ENCODE data around the gene OR10J5. TPM values are rescaled to one million over a fixed set of nuclear protein-coding genes. Genes with fewer than 3 reads are reported as not detected.
"Not testable (repeated sequence)": the region's sequence is repeated elsewhere in the genome, so short reads cannot be mapped to it uniquely, and the experiment has no call there.

The OR10J5 gene
- total RNA-seq, 1 donor from 2014 or later, result not detected

DNA sequence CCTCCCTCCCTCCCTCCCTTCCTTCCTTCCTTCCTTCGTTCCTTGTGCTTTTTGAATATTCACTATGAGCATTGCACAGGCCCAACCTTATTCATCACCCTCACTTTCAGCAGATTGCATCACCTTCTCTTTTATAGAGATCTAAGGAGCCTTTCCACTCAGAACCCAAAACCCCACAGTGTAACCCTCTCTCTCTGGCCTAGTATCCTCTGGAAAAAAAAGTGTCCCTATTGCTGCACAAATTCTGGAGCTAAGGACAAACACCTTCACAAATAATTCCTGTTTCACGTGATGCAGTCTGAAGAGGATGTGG, 25.6 kb downstream of the OR10J5 start:
- Mint-ChIP-seq H3K4me3 (no peak overlapping the region), H3K27ac (no peak overlapping the region), H3K36me3 (ENCODE audit: low read depth) (no peaks in the 10 kb centered on the region), H3K9me3 (peaks cover 10% of the 10 kb centered on the region), H3K4me1 (ENCODE audit: low read depth) (no peaks in the 10 kb centered on the region), H3K27me3 (ENCODE audit: insufficient read depth) (peaks cover 2% of the 10 kb centered on the region)
- no peak for DNase-seq (ENCODE audit: low spot score)
- intact Hi-C loops (cut with micrococcal nuclease), result no loop called here

DNA sequence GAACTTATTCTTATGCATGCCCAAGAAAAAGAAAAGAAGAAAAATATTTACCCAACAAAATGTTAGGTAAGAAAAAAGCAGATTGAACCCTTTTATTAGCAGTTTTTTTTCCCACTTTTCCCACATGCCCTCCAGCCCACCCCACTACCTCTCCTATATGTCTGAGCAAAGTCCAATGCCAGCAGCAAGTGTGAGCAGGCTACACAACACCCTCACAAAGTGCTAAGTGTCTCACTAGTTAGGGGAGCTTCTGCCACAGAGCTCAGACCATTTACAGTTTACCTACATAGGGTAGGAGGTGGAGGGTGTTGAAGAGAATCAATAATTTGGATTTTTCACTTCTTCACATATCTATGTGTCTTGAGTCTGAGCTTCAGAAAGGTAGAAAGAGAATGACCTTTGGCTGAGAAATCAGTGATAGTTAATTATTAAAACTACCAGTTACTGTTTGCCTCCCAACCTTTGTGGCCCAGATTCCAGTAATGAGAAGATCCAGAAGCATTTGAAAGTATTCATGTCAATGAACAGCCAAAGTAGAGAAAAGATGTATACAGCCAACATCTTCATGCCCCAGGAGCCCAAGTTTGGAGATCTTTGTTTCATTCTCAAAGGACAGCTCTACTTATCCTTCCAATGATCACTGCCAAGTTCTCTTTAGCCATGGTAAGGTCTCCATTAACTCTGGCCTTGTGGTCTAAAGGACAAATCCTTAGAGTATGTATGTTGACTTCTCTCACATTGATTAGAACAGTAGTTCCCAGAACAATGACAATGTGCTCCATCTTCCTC, 26.2 kb downstream of the OR10J5 start:
- H3K9me3 Mint-ChIP-seq, result peaks cover 10% of the 10 kb centered on the region
- no peak for DNase-seq (ENCODE audit: low spot score)
- H3K4me3 Mint-ChIP-seq, result no peak overlapping the region
- no peaks in the 10 kb centered on the region for H3K4me1 Mint-ChIP-seq (ENCODE audit: low read depth)
- H3K36me3 Mint-ChIP-seq (ENCODE audit: low read depth), result no peaks in the 10 kb centered on the region
- no peak overlapping the region for H3K27ac Mint-ChIP-seq
- peaks cover 2% of the 10 kb centered on the region for H3K27me3 Mint-ChIP-seq (ENCODE audit: insufficient read depth)
- intact Hi-C loops (cut with micrococcal nuclease), result no loop called here

DNA sequence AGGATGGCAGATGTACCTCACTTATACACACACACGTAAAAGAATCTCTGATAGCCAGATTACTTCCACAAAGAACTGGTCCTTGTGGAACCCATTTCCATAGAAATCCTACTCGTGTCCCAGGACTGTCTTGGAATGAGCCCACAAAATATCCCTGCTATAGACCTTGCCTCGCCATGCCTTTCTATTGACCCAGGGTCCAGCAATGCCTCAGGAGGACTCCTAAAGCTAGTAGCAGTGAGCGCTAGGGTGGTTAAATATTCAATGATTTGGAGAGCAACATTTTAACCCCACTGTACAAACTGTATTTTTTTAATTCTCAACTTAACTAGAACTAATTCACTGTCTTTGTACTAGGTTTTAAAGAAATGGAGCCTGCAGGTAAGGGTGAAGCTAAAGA, 26.9 kb downstream of the OR10J5 start:
- Mint-ChIP-seq H3K27ac (no peak overlapping the region), H3K36me3 (ENCODE audit: low read depth) (no peaks in the 10 kb centered on the region), H3K27me3 (ENCODE audit: insufficient read depth) (peaks cover 2% of the 10 kb centered on the region), H3K9me3 (peaks cover 10% of the 10 kb centered on the region), H3K4me1 (ENCODE audit: low read depth) (no peaks in the 10 kb centered on the region), H3K4me3 (no peak overlapping the region)
- no peak for DNase-seq (ENCODE audit: low spot score)
- intact Hi-C loops (cut with micrococcal nuclease), result no loop called here

DNA sequence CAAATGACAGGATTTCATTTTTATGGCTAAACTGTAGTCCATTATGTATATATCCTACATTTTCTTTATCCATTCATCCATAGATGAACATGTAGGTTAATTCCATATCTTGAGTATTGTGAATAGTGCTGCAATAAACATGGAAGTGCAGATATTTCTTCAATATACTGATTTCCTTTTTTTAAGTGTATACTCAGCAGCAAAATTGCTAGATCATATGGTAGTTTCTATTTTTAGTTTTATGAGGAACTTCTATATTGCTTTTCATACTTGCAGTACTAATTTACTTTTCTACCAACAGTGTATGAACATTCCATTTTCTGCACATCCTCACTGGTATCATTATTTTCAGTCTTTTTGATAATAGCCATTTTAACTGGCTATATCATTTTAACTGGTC, 30.1 kb downstream of the OR10J5 start:
- Mint-ChIP-seq H3K36me3 (ENCODE audit: low read depth) (no peaks in the 10 kb centered on the region), H3K27ac (no peak overlapping the region), H3K27me3 (ENCODE audit: insufficient read depth) (peaks cover 2% of the 10 kb centered on the region), H3K9me3 (peaks cover 10% of the 10 kb centered on the region), H3K4me1 (ENCODE audit: low read depth) (no peaks in the 10 kb centered on the region), H3K4me3 (no peak overlapping the region)
- intact Hi-C loops (cut with micrococcal nuclease), result no loop called here
- no peak for DNase-seq (ENCODE audit: low spot score)

DNA sequence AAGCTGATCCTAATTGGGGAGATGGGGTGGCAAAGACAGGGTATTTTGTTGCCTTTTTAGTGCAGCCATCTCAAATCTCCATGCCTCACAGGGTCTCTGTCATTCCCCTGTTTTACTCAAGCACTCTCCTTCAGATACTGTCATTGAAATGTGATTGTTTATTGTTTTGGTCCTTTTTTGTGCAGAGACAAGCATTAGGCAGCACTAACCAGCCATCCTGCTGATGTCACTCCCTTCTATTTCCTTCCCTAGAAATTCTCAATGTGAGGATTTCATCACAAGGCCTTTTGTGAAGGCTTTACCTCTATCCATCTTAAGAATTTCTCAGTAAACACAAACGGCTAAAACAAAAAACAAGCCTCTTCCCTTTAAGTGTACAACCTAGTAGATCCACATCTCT, 34.7 kb downstream of the OR10J5 start:
- H3K27me3 Mint-ChIP-seq (ENCODE audit: insufficient read depth), result no peaks in the 10 kb centered on the region
- peaks cover 8% of the 10 kb centered on the region for H3K9me3 Mint-ChIP-seq
- DNase-seq (ENCODE audit: low spot score), result no peak
- H3K4me1 Mint-ChIP-seq (ENCODE audit: low read depth), result no peaks in the 10 kb centered on the region
- intact Hi-C loops (cut with micrococcal nuclease), result no loop called here
- H3K36me3 Mint-ChIP-seq (ENCODE audit: low read depth), result no peaks in the 10 kb centered on the region
- H3K27ac Mint-ChIP-seq, result no peak overlapping the region
- H3K4me3 Mint-ChIP-seq, result no peak overlapping the region

DNA sequence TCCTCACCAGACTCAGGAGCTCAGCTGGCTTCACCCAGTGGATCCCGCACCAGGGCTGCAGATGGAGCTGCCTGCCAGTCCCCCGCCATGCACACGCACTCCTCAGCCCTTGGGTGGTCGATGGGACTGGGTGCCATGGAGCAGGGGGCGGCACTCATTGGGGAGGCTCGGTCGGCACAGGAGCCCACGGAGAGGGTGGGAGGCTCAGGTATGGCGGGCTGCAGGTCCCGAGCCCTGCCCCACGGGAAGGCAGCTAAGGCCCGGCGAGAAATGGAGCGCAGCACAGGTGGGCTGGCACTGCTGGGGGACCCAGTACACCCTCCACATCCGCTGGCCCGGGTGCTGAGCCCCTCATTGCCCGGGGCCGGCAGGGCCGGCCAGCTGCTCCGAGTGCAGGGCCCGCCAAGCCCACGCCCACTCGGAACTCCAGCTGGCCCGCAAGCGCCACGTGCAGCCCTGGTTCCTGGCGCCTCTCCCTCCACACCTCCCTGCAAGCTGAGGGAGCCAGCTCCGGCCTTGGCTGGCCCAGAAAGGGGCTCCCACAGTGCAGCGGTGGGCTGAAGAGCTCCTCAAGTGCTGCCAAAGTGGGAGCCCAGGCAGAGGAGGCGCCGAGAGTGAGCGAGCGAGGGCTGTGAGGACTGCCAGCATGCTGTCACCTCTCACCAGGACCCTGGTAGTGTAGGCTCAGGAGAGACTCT, 41.1 kb downstream of the OR10J5 start:
- not testable (repeated sequence) for H3K27me3 Mint-ChIP-seq (ENCODE audit: insufficient read depth); H3K27ac Mint-ChIP-seq

DNA sequence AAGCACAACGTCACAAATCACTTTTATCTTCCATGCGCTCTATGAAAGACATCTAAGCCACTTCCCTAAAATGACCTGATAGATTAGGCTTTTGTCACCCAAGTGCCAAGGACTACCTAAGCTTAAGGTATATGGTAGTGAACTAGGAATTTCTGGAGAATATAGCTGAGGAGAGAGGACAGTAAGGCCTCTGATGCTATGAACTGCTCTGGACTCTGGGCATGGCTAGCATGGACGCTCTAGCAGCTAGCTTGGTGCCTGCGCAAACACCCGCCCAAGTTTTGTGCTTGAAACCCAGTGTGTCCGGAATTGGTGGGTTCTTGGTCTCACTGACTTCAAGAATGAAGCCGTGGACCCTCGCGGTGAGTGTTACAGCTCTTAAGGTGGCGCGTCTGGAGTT, 42.5 kb downstream of the OR10J5 start:
- no peak overlapping the region for H3K27ac Mint-ChIP-seq
- no peaks in the 10 kb centered on the region for H3K9me3 Mint-ChIP-seq
- no peaks in the 10 kb centered on the region for H3K4me1 Mint-ChIP-seq (ENCODE audit: low read depth)
- H3K27me3 Mint-ChIP-seq (ENCODE audit: insufficient read depth), result no peaks in the 10 kb centered on the region
- no peak for DNase-seq (ENCODE audit: low spot score)
- intact Hi-C loops (cut with micrococcal nuclease), result no loop called here
- H3K4me3 Mint-ChIP-seq, result no peak overlapping the region
- no peaks in the 10 kb centered on the region for H3K36me3 Mint-ChIP-seq (ENCODE audit: low read depth)

More for the DNA sequence above, 41.1 kb downstream of the OR10J5 start:
- H3K4me1 Mint-ChIP-seq (ENCODE audit: low read depth); H3K9me3 Mint-ChIP-seq; H3K4me3 Mint-ChIP-seq; intact Hi-C loops (cut with micrococcal nuclease); DNase-seq (ENCODE audit: low spot score); H3K36me3 Mint-ChIP-seq (ENCODE audit: low read depth): not testable (repeated sequence)

DNA sequence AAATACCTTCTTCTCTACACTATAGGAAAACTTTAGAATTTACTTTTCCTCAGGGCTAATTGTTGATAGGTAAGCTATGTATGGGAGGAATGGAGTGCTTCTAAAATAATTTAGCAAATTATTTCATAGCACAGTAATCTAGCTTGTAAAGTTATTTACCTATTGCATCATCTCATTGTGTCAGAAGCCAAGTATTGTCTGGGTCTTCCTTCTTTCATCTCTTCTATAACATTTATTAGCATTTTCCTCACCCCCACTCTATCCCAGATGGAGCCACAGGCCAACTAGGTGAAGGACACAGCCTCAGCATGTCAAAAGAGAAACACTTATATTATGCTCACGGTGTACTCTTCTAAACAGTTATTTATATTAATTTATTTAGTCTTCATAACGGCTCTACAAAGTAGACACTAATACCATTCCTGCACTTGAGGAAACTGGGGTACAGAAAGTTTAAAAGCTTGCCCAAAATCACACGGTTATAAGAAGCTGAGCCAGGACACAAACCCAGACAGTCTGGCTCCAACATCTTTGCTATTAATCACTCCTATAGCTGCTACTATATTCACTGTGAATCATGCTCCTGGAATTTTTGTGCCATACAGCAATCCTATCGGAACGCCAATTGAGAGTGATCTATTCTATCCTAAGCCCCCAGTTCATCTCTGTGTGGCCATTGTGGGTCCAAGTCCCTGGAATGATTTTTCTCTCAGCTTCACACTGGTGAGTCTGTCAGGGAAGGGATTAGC, 43.1 kb downstream of the OR10J5 start:
- Mint-ChIP-seq H3K27me3 (ENCODE audit: insufficient read depth) (no peaks in the 10 kb centered on the region), H3K27ac (no peak overlapping the region), H3K36me3 (ENCODE audit: low read depth) (no peaks in the 10 kb centered on the region), H3K9me3 (no peaks in the 10 kb centered on the region), H3K4me1 (ENCODE audit: low read depth) (no peaks in the 10 kb centered on the region), H3K4me3 (no peak overlapping the region)
- intact Hi-C loops (cut with micrococcal nuclease), result no loop called here
- no peak for DNase-seq (ENCODE audit: low spot score)

Other genes starting within 250 kb of the OR10J5 start
- gene FCER1A, start 233.7 kb downstream of the OR10J5 start, total RNA-seq, result not detected in 2 replicates
- not detected in 2 replicates for gene OR10J4, start 103.8 kb downstream of the OR10J5 start, total RNA-seq
- gene OR10J1, start 96.3 kb downstream of the OR10J5 start, total RNA-seq, result not detected in 2 replicates
- gene APCS, start 51.8 kb upstream of the OR10J5 start, total RNA-seq, result not detected in 2 replicates
- gene CRP, start 178.6 kb upstream of the OR10J5 start, total RNA-seq, result not detected in 2 replicates
- 22.4 and 23.4 TPM in 2 replicates for gene DUSP23, start 245.0 kb upstream of the OR10J5 start, total RNA-seq